BJ (cell line): Measurements from ENCODE around the gene IFT20. TPM values are rescaled to one million over a fixed set of nuclear protein-coding genes. Genes with fewer than 3 reads are reported as not detected.

Source experiments
- CTCF ChIA-PET: fragments of 350-600 bp; formaldehyde crosslinking; extraction: SDS; loops from one replicate; lab custom pipeline; 2021; ENCODE audit warnings: antibody characterized with exemption, inconsistent platforms; lab: Yijun Ruan, JAX
- POLR2A ChIA-PET: fragments of 300-600 bp; sonication (Branson Sonifier 250); formaldehyde crosslinking; extraction: SDS; loops from one replicate; lab custom pipeline; 2021; ENCODE audit warnings: antibody characterized with exemption; lab: Charles Lee
- DNase-seq: peaks from one replicate; pipeline ENCODE4 v3.0.0-alpha.2; 2011; ENCODE audit warnings: low read depth
- H3K27me3 ChIP-seq: 2 replicates; pipeline ENCODE4 v1.6.0; 2011; ENCODE audit warnings: low read length; ENCODE audit not compliant: control insufficient read depth, insufficient read depth
- H3K36me3 ChIP-seq: 2 replicates; pipeline ENCODE4 v1.5.1; 2011; ENCODE audit warnings: low read length; ENCODE audit not compliant: control insufficient read depth, insufficient read depth
- H3K4me3 ChIP-seq: 2 replicates; pipeline ENCODE4 v1.5.1; 2011; ENCODE audit warnings: low read depth, mild to moderate bottlenecking, control low read depth, low read length
- polyA plus RNA-seq: library from polyadenylated mRNA; depleted of rRNA; stranded (reverse); fragments of >200 nt; gene quantifications from 2 replicates; pipeline ENCODE4 v1.2.3, GENCODE V29; 2011
- TF ChIP-seq, protein P1 (sequence below): IDR thresholded peaks from 2 replicates; pipeline ENCODE4 v1.5.1; 2011; ENCODE audit warnings: low read depth, mild to moderate bottlenecking, control low read depth, inconsistent platforms, low read length, moderate library complexity; ENCODE audit not compliant: insufficient read depth

IFT20 gene
- polyA plus RNA-seq, 1 experiment: 39.1 TPM

DNA sequence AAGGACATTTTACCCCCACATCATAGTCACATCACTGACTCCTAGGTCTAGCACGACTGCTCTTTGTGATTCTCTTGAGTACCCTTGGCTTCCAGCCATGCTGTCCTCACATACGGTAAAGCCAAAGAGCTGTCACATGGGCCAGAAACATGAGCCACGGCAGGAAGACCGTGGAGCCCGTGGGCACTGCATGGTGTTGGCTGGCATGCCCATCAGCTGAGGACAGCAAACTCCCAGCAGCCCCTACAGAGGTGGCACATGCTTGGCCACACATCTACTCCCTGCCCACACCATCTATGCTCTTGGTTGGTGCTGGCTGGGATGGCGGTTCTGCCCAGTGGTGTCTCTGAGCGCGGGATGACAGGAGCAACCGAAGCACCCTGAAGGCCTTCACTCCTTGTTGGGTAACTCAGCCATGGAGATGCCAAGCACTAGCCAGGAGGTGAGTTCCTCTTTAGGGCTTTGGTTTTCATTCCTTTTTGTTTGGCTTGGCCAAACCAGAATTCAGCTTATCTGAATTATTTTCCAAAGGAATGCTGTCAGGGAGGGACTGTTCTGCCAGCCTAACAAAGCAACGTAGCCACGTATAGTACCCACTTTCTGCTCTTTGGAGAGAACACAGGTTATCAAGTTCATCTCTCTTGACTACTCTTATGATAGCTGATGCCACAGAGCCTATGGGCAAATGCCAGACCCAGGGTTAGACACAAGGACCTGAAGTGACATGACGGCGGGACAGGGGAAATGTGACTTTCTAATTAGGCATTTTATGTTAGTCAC, 10.3 kb upstream of the IFT20 start:
- CTCF ChIA-PET: interaction anchor here (1.8 to 2.1 kb wide), 5 partner anchors 8 to 540 kb away, joined by 4 to 13 read pairs (median 10); partner anchors contain the start of genes IFT20 and TNFAIP1

DNA sequence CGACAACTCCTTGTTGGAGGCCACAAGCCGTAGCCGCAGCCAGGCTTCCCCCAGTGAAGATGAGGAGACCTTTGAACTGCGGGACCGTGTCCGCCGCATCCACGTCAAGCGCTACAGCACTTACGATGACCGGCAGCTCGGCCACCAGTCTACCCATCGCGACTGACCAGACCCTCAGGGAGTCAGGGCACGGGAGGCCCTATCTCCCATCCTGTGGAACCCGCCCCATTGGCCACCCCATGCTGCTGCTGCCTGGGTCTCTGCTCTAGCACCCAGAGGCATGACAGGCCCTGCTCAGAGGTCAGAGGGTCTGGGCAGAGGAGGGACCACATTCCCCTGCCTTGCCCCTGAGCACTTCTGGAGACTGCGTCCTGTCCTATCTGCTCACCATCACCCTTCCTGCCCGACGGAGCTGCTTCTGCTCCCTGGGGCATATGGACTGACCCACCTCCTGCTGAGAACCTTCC, 9.2 kb upstream of the IFT20 start:
- POLR2A ChIA-PET: no interaction called here
- Histone ChIP-seq H3K27me3 (no peaks in the 10 kb centered on the region), H3K36me3 (peaks cover 53% of the 10 kb centered on the region), H3K4me3 (no peak overlapping the region)
- TF ChIP-seq, protein P1, sequence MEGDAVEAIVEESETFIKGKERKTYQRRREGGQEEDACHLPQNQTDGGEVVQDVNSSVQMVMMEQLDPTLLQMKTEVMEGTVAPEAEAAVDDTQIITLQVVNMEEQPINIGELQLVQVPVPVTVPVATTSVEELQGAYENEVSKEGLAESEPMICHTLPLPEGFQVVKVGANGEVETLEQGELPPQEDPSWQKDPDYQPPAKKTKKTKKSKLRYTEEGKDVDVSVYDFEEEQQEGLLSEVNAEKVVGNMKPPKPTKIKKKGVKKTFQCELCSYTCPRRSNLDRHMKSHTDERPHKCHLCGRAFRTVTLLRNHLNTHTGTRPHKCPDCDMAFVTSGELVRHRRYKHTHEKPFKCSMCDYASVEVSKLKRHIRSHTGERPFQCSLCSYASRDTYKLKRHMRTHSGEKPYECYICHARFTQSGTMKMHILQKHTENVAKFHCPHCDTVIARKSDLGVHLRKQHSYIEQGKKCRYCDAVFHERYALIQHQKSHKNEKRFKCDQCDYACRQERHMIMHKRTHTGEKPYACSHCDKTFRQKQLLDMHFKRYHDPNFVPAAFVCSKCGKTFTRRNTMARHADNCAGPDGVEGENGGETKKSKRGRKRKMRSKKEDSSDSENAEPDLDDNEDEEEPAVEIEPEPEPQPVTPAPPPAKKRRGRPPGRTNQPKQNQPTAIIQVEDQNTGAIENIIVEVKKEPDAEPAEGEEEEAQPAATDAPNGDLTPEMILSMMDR: no peak
- CTCF ChIA-PET: no interaction called here
- DNase-seq: no peak

More for the DNA sequence above, 10.3 kb upstream of the IFT20 start:
- TF ChIP-seq, protein P1: no peak
- POLR2A ChIA-PET: interaction anchor here (0.6 to 0.9 kb wide), 3 partner anchors 10 to 24 kb away, joined by 3 to 4 read pairs (median 3); partner anchors contain the start of genes POLDIP2 and TNFAIP1
- H3K27me3 ChIP-seq: no peaks in the 10 kb centered on the region
- DNase-seq: no peak
- H3K4me3 ChIP-seq: no peak overlapping the region
- peaks cover 50% of the 10 kb centered on the region for H3K36me3 ChIP-seq

DNA sequence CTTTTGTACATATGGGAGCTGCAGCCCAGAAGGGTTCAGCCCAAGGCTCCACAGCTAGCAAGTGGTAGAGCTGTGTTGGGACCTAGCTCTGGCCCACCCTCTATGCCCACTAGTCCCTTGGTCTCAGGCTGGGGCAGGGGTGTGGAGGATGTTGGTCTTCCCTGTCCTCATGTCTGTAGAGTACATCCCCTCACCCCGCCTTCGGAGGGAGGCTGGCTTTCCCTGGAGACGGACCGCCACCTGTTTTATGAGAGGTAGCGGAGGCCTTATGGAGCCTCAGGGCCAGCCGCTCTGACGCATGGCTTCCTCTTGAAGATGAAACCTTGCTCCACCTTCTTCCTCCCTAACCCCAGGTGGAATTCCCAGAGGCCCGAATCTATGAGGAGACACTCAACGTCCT, 8.7 kb upstream of the IFT20 start:
- POLR2A ChIA-PET: no interaction called here
- TF ChIP-seq, protein P1: no peak

DNA sequence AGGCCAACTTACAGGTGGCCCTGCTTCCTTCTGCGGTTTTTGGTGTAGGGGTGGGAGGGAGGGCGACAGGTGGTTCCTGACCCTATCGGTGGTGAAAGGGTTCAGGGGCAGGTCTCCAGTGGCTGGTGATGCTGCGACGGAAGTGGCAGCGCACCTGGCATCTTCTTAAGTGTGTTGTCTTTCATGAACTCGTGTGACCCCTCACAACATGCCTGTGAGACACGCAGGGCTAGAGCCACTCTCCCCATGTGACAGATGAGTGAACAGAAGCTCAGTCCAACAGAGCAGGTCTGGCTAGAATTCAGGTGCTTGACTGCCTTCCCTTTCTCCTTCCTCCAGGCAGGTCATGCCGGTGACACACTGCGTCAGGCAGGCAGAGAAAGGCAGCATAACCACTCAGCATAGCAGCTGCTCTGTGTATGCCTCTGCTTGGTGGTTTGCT, 8.2 kb upstream of the IFT20 start:
- TF ChIP-seq, protein P1: no peak
- DNase-seq: no peak
- H3K36me3 ChIP-seq: peaks cover 52% of the 10 kb centered on the region
- POLR2A ChIA-PET: no interaction called here
- CTCF ChIA-PET: interaction anchor here (0.5 to 1.1 kb wide), 2 partner anchors 92 to 1095 kb away, joined by 3 read pairs; no protein-coding TSS in a partner anchor
- H3K4me3 ChIP-seq: no peak overlapping the region
- H3K27me3 ChIP-seq: no peaks in the 10 kb centered on the region

More for the DNA sequence above, 8.7 kb upstream of the IFT20 start:
- H3K27me3 ChIP-seq: no peaks in the 10 kb centered on the region
- DNase-seq: no peak
- H3K4me3 ChIP-seq: no peak overlapping the region
- CTCF ChIA-PET: interaction anchor here (1.1 kb wide), 1 partner anchor 92 kb away, joined by 3 read pairs; no protein-coding TSS in a partner anchor
- peaks cover 56% of the 10 kb centered on the region for H3K36me3 ChIP-seq

DNA sequence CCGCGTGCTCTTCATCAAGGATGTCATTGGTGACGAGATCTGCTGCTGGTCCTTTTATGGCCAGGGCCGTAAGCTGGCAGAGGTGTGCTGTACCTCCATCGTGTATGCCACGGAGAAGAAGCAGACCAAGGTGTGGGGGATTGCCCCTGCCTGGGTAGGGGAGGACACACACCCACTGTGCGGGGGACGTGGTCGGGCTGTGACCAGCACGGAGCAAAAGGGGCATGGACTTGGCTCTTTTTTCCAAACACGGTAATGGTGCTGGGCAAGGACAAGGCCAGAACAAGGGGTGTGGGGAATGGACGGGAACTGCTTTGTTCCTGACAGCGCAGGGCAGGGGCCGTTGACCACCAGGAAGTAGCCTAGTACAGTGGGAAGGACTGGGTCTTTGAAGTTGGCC, 7.0 kb upstream of the IFT20 start:
- POLR2A ChIA-PET: no interaction called here
- DNase-seq: no peak
- peaks cover 48% of the 10 kb centered on the region for H3K36me3 ChIP-seq
- H3K27me3 ChIP-seq: no peaks in the 10 kb centered on the region
- CTCF ChIA-PET: no interaction called here
- TF ChIP-seq, protein P1: no peak
- H3K4me3 ChIP-seq: no peak overlapping the region
